HEK293 (cell line): ENCODE data around the gene RASAL2.

Experiments
- GLI4 ChIP-seq: fragments of 450-650 bp; formaldehyde crosslinking; IDR thresholded peaks from 2 replicates; pipeline ENCODE4 v1.5.1; 2016; ENCODE audit warnings: missing biosample characterization, missing genetic modification characterization
- KLF10 ChIP-seq: fragments of 450-650 bp; IDR thresholded peaks from 2 replicates; pipeline ENCODE4 v1.5.1; 2018; ENCODE audit warnings: missing biosample characterization, mild to moderate bottlenecking, missing genetic modification characterization
- SP2 ChIP-seq: fragments of 450-650 bp; formaldehyde crosslinking; IDR thresholded peaks from 2 replicates; pipeline ENCODE4 v1.5.1; 2016; ENCODE audit warnings: missing biosample characterization, missing genetic modification characterization
- YY1 ChIP-seq: fragments of 450-650 bp; formaldehyde crosslinking; IDR thresholded peaks from 2 replicates; pipeline ENCODE4 v1.5.1; 2018; ENCODE audit warnings: missing biosample characterization, missing genetic modification characterization
- ZFP37 ChIP-seq: fragments of 450-650 bp; formaldehyde crosslinking; IDR thresholded peaks from 2 replicates; pipeline ENCODE4 v1.5.1; 2016; ENCODE audit warnings: missing biosample characterization, missing genetic modification characterization
- ZNF292 ChIP-seq: fragments of 450-650 bp; formaldehyde crosslinking; IDR thresholded peaks from 2 replicates; pipeline ENCODE4 v1.5.1; 2016; ENCODE audit warnings: low read depth, missing biosample characterization, missing genetic modification characterization, borderline replicate concordance
- TF ChIP-seq, protein P1 (sequence below): fragments of 450-650 bp; formaldehyde crosslinking; IDR thresholded peaks from 2 replicates; pipeline ENCODE4 v1.5.1; 2016; ENCODE audit warnings: missing biosample characterization, missing genetic modification characterization

DNA sequence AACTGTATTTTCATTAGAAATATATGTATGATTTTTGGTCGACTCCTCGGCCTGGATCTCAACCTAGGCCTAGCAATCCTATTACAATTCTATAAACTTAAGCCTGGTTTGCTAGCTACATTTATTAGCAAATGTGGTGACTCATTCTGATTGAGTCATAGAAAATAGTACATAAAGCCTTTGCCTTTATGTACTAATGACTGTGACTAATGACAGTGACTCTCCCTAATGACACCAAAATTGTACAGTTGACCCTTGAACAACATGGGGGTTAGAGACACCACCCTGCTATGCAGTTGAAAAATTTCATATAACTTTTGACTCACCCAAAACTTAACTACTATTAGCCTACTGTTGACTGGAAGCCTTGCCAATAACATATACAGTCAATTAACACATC, 324.0 kb downstream of the RASAL2 start:
- TF ChIP-seq GLI4 (no peak), ZNF292 (tag by site-specific recombination) (no peak), KLF10 (tag by site-specific recombination) (no peak), ZFP37 (tag by site-specific recombination) (no peak), SP2 (tag by site-specific recombination) (no peak), YY1 (no peak)
- TF ChIP-seq, protein P1, sequence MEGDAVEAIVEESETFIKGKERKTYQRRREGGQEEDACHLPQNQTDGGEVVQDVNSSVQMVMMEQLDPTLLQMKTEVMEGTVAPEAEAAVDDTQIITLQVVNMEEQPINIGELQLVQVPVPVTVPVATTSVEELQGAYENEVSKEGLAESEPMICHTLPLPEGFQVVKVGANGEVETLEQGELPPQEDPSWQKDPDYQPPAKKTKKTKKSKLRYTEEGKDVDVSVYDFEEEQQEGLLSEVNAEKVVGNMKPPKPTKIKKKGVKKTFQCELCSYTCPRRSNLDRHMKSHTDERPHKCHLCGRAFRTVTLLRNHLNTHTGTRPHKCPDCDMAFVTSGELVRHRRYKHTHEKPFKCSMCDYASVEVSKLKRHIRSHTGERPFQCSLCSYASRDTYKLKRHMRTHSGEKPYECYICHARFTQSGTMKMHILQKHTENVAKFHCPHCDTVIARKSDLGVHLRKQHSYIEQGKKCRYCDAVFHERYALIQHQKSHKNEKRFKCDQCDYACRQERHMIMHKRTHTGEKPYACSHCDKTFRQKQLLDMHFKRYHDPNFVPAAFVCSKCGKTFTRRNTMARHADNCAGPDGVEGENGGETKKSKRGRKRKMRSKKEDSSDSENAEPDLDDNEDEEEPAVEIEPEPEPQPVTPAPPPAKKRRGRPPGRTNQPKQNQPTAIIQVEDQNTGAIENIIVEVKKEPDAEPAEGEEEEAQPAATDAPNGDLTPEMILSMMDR: no peak
